Measurements from ENCODE around the gene CENPT. TPM values are rescaled to one million over a fixed set of nuclear protein-coding genes. Genes with fewer than 3 reads are reported as not detected.

Gene CENPT
- total RNA-seq, 2 experiments from 2014 or later, result 50.2 to 53.5 TPM

GRCh38 chr16:67800338-67800926 lies 47.1 kb downstream of the CENPT start:
- Mint-ChIP-seq H3K36me3 (ENCODE audit: low read depth) (peaks cover 67% of the 10 kb centered on the region), H3K27ac (peak overlapping the region; percentile 79), H3K4me1 (peaks cover 55% of the 10 kb centered on the region), H3K9me3 (no peaks in the 10 kb centered on the region), H3K27me3 (no peaks in the 10 kb centered on the region), H3K4me3 (no peak overlapping the region)
- CTCF ChIA-PET, result interaction anchor here (0.7 to 5.7 kb wide), 4 partner anchors 12 to 279 kb away, joined by 4 to 46 read pairs (median 6); no protein-coding TSS in a partner anchor
- POLR2A ChIA-PET, result interaction anchor here (1.0 to 3.0 kb wide), 3 partner anchors 9 to 81 kb away, joined by 3 to 17 read pairs (median 10); partner anchors contain the start of gene GFOD2
- no peak for DNase-seq

GRCh38 chr16:67796099-67796718 lies 51.3 kb downstream of the CENPT start:
- CTCF ChIA-PET, result interaction anchor here (1.3 to 1.7 kb wide), 2 partner anchors 10 to 20 kb away, joined by 4 to 5 read pairs; partner anchors contain the start of genes RANBP10 and TSNAXIP1
- Mint-ChIP-seq H3K4me1 (peaks cover 18% of the 10 kb centered on the region), H3K4me3 (no peak overlapping the region), H3K9me3 (no peaks in the 10 kb centered on the region), H3K36me3 (ENCODE audit: low read depth) (peaks cover 30% of the 10 kb centered on the region), H3K27ac (peak overlapping the region; percentile 16), H3K27me3 (no peaks in the 10 kb centered on the region)
- POLR2A ChIA-PET, result interaction anchor here (1.3 kb wide), 1 partner anchor 11 kb away, joined by 3 read pairs; the partner anchor contains the start of gene TSNAXIP1
- no peak for DNase-seq

- DNase-seq, result no peak
- H3K4me1 Mint-ChIP-seq, result peaks cover 8% of the 10 kb centered on the region
- no peaks in the 10 kb centered on the region for H3K36me3 Mint-ChIP-seq (ENCODE audit: low read depth)
- ChIA-PET POLR2A (no interaction called here), CTCF (no interaction called here)
- H3K27ac Mint-ChIP-seq, result no peak overlapping the region
- no peak overlapping the region for H3K4me3 Mint-ChIP-seq
- H3K27me3 Mint-ChIP-seq, result no peaks in the 10 kb centered on the region
- no peaks in the 10 kb centered on the region for H3K9me3 Mint-ChIP-seq
Observed at GRCh38 chr16:67790071-67790470, 57.4 kb downstream of the CENPT start.

GRCh38 chr16:67786491-67786890 lies 61.0 kb downstream of the CENPT start:
- Mint-ChIP-seq H3K36me3 (ENCODE audit: low read depth) (peaks cover 5% of the 10 kb centered on the region), H3K4me1 (peaks cover 12% of the 10 kb centered on the region), H3K9me3 (no peaks in the 10 kb centered on the region), H3K4me3 (no peak overlapping the region), H3K27ac (no peak overlapping the region), H3K27me3 (no peaks in the 10 kb centered on the region)
- CTCF ChIA-PET, result interaction anchor here (0.9 kb wide), 2 partner anchors 9 to 35 kb away, joined by 3 read pairs; no protein-coding TSS in a partner anchor
- POLR2A ChIA-PET, result interaction anchor here (1.3 kb wide), 1 partner anchor 67 kb away, joined by 4 read pairs; the partner anchor contains the start of gene GFOD2
- DNase-seq, result no peak

- ChIA-PET POLR2A (no interaction called here), CTCF (no interaction called here)
- no peak for DNase-seq
- no peak overlapping the region for H3K27ac Mint-ChIP-seq
- no peaks in the 10 kb centered on the region for H3K27me3 Mint-ChIP-seq
- H3K9me3 Mint-ChIP-seq, result no peaks in the 10 kb centered on the region
- peaks cover 25% of the 10 kb centered on the region for H3K4me1 Mint-ChIP-seq
- H3K4me3 Mint-ChIP-seq, result no peak overlapping the region
- peaks cover 12% of the 10 kb centered on the region for H3K36me3 Mint-ChIP-seq (ENCODE audit: low read depth)
Observed at GRCh38 chr16:67783353-67783725, 64.2 kb downstream of the CENPT start.

- H3K27ac Mint-ChIP-seq, result no peak overlapping the region
- POLR2A ChIA-PET, result interaction anchor here (0.9 kb wide), 1 partner anchor 63 kb away, joined by 4 read pairs; the partner anchor contains the start of gene GFOD2
- CTCF ChIA-PET, result interaction anchor here (0.6 kb wide), 1 partner anchor 168 kb away, joined by 3 read pairs; no protein-coding TSS in a partner anchor
Observed at GRCh38 chr16:67782567-67783352, 64.7 kb downstream of the CENPT start.

GRCh38 chr16:67781565-67781921 lies 66.0 kb downstream of the CENPT start:
- CTCF ChIA-PET, result interaction anchor here (0.6 to 1.6 kb wide), 6 partner anchors 25 to 261 kb away, joined by 3 to 8 read pairs (median 4); partner anchors contain the start of genes RANBP10 and TSNAXIP1
- H3K4me1 Mint-ChIP-seq, result peaks cover 26% of the 10 kb centered on the region
- H3K36me3 Mint-ChIP-seq (ENCODE audit: low read depth), result peaks cover 12% of the 10 kb centered on the region
- no peak overlapping the region for H3K4me3 Mint-ChIP-seq
- H3K27ac Mint-ChIP-seq, result peak overlapping the region; percentile 53
- peak; percentile 35 for DNase-seq
- no peaks in the 10 kb centered on the region for H3K27me3 Mint-ChIP-seq
- POLR2A ChIA-PET, result interaction anchor here (1.0 to 2.5 kb wide), 5 partner anchors 16 to 154 kb away, joined by 3 to 10 read pairs (median 5); partner anchors contain the start of genes PSMB10, RANBP10 and TSNAXIP1
- no peaks in the 10 kb centered on the region for H3K9me3 Mint-ChIP-seq

More at GRCh38 chr16:67782567-67783352, 64.7 kb downstream of the CENPT start:
- Mint-ChIP-seq H3K4me1 (peaks cover 26% of the 10 kb centered on the region), H3K36me3 (ENCODE audit: low read depth) (peaks cover 12% of the 10 kb centered on the region), H3K4me3 (no peak overlapping the region), H3K27me3 (no peaks in the 10 kb centered on the region), H3K9me3 (no peaks in the 10 kb centered on the region)
- DNase-seq, result no peak

- Mint-ChIP-seq H3K4me1 (peaks cover 24% of the 10 kb centered on the region), H3K36me3 (ENCODE audit: low read depth) (peaks cover 12% of the 10 kb centered on the region), H3K9me3 (no peaks in the 10 kb centered on the region), H3K27me3 (no peaks in the 10 kb centered on the region), H3K4me3 (no peak overlapping the region), H3K27ac (peak overlapping the region; percentile 53)
- CTCF ChIA-PET, result interaction anchor here (0.5 to 1.6 kb wide), 9 partner anchors 11 to 409 kb away, joined by 3 to 8 read pairs (median 3); partner anchors contain the start of genes RANBP10 and TSNAXIP1
- DNase-seq, result no peak
- POLR2A ChIA-PET, result interaction anchor here (1.0 to 2.5 kb wide), 5 partner anchors 15 to 155 kb away, joined by 3 to 10 read pairs (median 5); partner anchors contain the start of genes PSMB10, RANBP10 and TSNAXIP1
Observed at GRCh38 chr16:67780847-67781564, 66.5 kb downstream of the CENPT start.

- H3K4me1 Mint-ChIP-seq, result peaks cover 24% of the 10 kb centered on the region
- ChIA-PET POLR2A (interaction anchor here (1.0 to 2.5 kb wide), 2 partner anchors 22 to 61 kb away, joined by 3 to 10 read pairs; partner anchors contain the start of gene GFOD2), CTCF (interaction anchor here (0.8 to 1.5 kb wide), 4 partner anchors 9 to 105 kb away, joined by 3 to 7 read pairs (median 3); partner anchors contain the start of gene RANBP10)
- no peak for DNase-seq
- H3K27me3 Mint-ChIP-seq, result no peaks in the 10 kb centered on the region
- no peak overlapping the region for H3K4me3 Mint-ChIP-seq
- no peak overlapping the region for H3K27ac Mint-ChIP-seq
- H3K36me3 Mint-ChIP-seq (ENCODE audit: low read depth), result peaks cover 12% of the 10 kb centered on the region
- H3K9me3 Mint-ChIP-seq, result no peaks in the 10 kb centered on the region
Observed at GRCh38 chr16:67779256-67780014, 68.1 kb downstream of the CENPT start.
